AG09309 (cell line): ENCODE results near the gene ITGB3.

Experiments
- DNase-seq: peaks from one replicate; pipeline ENCODE4 v3.0.0-alpha.2; 2010; ENCODE audit warnings: low read depth
- H3K4me3 ChIP-seq: 2 replicates; pipeline ENCODE4 v1.5.1; 2011; ENCODE audit warnings: mild to moderate bottlenecking, low read depth, low read length, moderate library complexity; ENCODE audit not compliant: control insufficient read depth
- TF ChIP-seq, protein P1 (sequence below): IDR thresholded peaks from 2 replicates; pipeline ENCODE4 v1.5.1; 2011; ENCODE audit warnings: mild to moderate bottlenecking, low read depth, low read length, inconsistent platforms; ENCODE audit not compliant: insufficient read depth, control insufficient read depth; ENCODE audit errors: missing control alignments

The ITGB3 gene

DNA sequence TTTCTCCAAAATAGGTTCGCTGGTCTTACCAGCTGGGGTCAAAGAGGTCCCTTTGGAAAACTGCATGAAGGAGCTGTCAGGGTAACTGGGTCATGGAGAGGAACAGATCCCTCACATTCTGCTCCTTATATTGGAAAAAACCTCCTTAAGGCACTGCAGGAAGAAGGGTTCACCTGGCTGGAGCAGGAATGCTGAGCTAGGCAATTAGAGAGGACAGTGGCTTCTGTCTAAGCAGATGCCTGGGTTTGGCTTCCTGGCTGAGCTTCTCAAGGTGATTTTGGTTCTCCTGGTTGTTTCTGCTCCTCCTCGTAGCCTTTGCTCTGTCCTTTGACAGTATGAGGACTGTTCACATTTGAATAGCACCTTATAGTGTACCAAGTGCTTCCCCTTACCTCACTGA, 19.6 kb downstream of the ITGB3 start:
- no peak overlapping the region for H3K4me3 ChIP-seq
- TF ChIP-seq, protein P1, sequence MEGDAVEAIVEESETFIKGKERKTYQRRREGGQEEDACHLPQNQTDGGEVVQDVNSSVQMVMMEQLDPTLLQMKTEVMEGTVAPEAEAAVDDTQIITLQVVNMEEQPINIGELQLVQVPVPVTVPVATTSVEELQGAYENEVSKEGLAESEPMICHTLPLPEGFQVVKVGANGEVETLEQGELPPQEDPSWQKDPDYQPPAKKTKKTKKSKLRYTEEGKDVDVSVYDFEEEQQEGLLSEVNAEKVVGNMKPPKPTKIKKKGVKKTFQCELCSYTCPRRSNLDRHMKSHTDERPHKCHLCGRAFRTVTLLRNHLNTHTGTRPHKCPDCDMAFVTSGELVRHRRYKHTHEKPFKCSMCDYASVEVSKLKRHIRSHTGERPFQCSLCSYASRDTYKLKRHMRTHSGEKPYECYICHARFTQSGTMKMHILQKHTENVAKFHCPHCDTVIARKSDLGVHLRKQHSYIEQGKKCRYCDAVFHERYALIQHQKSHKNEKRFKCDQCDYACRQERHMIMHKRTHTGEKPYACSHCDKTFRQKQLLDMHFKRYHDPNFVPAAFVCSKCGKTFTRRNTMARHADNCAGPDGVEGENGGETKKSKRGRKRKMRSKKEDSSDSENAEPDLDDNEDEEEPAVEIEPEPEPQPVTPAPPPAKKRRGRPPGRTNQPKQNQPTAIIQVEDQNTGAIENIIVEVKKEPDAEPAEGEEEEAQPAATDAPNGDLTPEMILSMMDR: no peak
- DNase-seq: no peak

DNA sequence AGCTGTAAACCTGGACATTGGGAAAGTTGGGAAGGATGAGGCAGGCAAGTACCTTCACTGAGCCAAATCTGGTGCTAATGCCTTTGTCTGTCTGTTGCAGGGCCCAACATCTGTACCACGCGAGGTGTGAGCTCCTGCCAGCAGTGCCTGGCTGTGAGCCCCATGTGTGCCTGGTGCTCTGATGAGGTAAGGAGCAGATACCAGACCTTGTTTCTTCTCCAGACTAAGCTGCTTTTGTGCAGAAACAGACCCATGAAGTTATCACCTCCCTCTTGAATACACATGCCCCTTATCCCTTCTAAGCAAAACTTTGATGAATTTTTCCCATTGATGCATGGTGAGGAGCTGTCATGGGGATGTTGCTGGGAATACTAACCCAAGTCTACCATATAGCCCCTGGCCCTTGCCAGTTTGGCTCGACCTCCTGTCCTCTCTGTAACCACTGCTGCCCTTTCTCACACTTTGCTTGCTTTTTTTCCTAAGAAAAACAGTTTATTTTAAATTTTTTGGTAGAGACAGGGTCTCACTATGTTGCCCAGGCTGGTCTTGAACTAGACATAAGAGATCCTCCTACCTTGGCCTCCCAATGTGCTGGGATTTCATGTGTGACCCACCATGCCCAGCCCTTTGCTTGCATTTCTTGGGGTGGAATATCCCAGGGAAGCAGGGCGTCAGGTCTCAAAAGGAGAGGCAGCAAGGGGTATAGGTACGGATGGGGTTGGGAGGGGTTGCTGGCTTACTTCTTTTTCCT, 20.9 kb downstream of the ITGB3 start:
- TF ChIP-seq, protein P1: no peak

DNA sequence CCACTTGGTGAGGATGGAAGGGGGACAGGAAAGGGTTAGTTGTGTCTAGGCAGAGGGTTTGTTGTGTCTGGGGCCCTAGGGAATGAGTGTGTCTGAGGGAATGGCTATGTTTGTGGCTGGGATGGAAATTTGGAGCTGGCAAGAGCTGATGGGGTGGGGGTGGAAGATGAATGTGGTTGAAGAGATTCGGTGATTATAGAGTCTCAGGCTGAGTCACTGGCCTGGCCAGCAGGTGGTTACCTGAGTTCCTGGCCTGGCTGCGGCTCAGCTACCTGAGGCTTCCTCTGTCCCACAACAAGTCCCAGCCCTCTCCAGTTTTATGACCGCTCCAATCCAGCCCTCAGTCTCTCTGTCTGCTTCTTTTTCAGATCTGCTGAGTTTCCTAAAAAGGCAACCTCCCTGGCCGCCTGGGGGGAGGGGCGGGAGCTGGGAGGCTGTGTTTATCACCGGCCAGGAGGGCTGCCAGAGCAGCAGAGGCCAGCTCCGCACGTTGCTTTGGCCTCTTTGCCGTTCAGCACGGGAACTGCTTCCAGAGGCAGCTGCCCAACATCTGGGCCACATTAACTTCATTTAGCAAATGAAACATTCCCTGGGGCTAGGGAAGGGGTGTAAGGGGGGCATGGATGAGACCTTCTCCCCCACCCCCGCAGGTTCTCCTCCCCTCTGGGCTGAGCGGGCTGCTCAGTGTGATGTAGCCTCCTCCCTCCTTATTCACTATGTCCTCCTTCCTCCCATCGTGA, 21.8 kb downstream of the ITGB3 start:
- peak; percentile 77 for DNase-seq
- TF ChIP-seq, protein P1: no peak
- H3K4me3 ChIP-seq: no peak overlapping the region

More for the DNA sequence above, 20.9 kb downstream of the ITGB3 start:
- DNase-seq: no peak
- no peak overlapping the region for H3K4me3 ChIP-seq

DNA sequence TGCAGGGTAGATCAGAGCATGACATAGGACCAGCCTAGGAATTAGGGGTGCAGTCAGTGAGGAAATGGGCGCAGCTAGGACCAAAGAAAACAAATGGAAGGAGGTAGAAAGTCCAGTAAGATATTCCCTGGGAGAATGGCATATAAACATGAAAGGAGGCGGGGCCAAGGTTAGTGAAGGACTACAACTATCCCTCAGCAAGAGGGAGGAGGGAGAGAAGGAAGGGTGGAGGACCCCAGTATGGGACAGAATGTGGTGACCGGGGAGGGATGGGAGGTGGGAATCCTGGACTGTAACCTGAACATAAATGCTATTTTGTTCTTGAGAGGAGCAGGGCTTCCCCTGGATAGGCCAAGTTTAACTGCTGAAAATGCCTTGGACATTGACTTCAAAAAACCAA, 22.8 kb downstream of the ITGB3 start:
- no peak for DNase-seq
- TF ChIP-seq, protein P1: no peak

DNA sequence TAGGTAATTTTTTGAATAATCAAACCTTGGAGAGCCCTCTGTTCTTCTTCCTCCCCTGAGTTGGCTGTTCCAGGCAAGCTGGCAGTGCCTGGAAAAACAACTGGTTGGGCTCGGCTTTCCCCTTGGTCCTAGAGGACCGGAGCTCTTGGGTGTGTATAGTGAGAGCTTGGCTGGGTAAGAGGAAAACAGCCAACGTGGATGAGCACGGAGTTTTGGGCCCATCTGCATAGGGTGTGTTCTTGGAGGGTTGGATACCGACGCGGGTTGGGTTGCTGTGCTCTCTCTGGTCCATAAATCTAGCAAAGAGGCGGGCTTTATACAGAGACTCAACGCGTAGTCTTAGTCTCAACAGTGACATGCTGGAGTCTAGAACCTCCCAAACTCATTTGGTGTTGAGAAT, 23.2 kb downstream of the ITGB3 start:
- no peak overlapping the region for H3K4me3 ChIP-seq
- TF ChIP-seq, protein P1: no peak
- peak; percentile 68 for DNase-seq

More for the DNA sequence above, 22.8 kb downstream of the ITGB3 start:
- H3K4me3 ChIP-seq: no peak overlapping the region

DNA sequence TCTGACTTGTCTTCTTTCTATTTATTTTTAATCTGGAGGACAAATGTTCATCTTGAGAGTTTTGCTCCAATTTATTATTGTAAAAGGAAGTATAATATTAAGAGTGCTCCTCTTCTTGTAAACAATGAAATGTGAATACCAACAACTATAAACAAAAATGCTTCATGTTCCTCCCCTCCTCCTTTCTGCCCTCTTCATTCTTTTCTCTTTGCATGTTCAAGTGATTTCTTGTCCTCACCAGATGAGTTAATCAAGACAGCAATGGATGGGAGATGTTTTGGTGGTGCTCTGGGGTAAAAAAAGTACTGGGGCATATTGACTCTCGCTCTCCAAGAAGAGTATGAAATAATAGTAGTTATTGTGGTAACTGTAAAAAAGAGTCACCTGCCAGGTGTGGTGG, 24.3 kb downstream of the ITGB3 start:
- H3K4me3 ChIP-seq: no peak overlapping the region
- no peak for DNase-seq
- TF ChIP-seq, protein P1: no peak
